Measurements from ENCODE around the gene GPER1.

The GPER1 gene

GRCh38 chr7:1108264-1108920 lies 20.5 kb downstream of the GPER1 start:
- H3K27me3 ChIP-seq (ENCODE audit: control insufficient read depth, low read length) = no peaks in the 10 kb centered on the region
- no peak overlapping the region for H3K4me2 ChIP-seq (ENCODE audit: low read length)
- no peaks in the 10 kb centered on the region for H4K20me1 ChIP-seq (ENCODE audit: control insufficient read depth, insufficient read depth, low read depth, low read length)
- H3K4me1 ChIP-seq (ENCODE audit: control insufficient read depth, low read length) = peaks cover 40% of the 10 kb centered on the region
- H3K27ac ChIP-seq (ENCODE audit: low read depth, low read length) = no peak overlapping the region
- H3K36me3 ChIP-seq (ENCODE audit: control insufficient read depth, low read length) = peaks cover 9% of the 10 kb centered on the region
- no peak for TF ChIP-seq EZH2phosphoT487 (IDR thresholded peaks at IDR 0.05; ENCODE audit: borderline replicate concordance, low read length)
- no peak for TF ChIP-seq CTCF (IDR thresholded peaks at IDR 0.05; ENCODE audit: low read depth, low read length, poor library complexity, severe bottlenecking)
- H3K9me3 ChIP-seq (ENCODE audit: control insufficient read depth, insufficient read depth, low read length) = no peaks in the 10 kb centered on the region
- no peaks in the 10 kb centered on the region for H3K9me2 ChIP-seq (replicated peaks; ENCODE audit: control insufficient read depth, low read length)
- H3K79me2 ChIP-seq (ENCODE audit: control insufficient read depth, low read length) = peaks cover 41% of the 10 kb centered on the region
- peaks cover 13% of the 10 kb centered on the region; the same call in 1 of the 2 replicates for H3F3A ChIP-seq (ENCODE audit: control insufficient read depth, insufficient read depth)
- H3K4me3 ChIP-seq (ENCODE audit: low read length) = no peak overlapping the region

- peaks cover 26% of the 10 kb centered on the region for H3K4me1 ChIP-seq (ENCODE audit: control insufficient read depth, low read length)
- no peak overlapping the region for H3K4me3 ChIP-seq (ENCODE audit: low read length)
- H4K20me1 ChIP-seq (ENCODE audit: control insufficient read depth, insufficient read depth, low read depth, low read length) = no peaks in the 10 kb centered on the region
- H3K9me3 ChIP-seq (ENCODE audit: control insufficient read depth, insufficient read depth, low read length) = no peaks in the 10 kb centered on the region
- TF ChIP-seq EZH2phosphoT487 (IDR thresholded peaks at IDR 0.05; ENCODE audit: borderline replicate concordance, low read length) (no peak), CTCF (IDR thresholded peaks at IDR 0.05; ENCODE audit: low read depth, low read length, poor library complexity, severe bottlenecking) (no peak)
- no peaks in the 10 kb centered on the region for H3K9me2 ChIP-seq (replicated peaks; ENCODE audit: control insufficient read depth, low read length)
- H3F3A ChIP-seq (ENCODE audit: control insufficient read depth, insufficient read depth) = peaks cover 11% of the 10 kb centered on the region; the same call in 1 of the 2 replicates
- H3K27me3 ChIP-seq (ENCODE audit: control insufficient read depth, low read length) = no peaks in the 10 kb centered on the region
- no peak overlapping the region for H3K27ac ChIP-seq (ENCODE audit: low read depth, low read length)
- peaks cover 6% of the 10 kb centered on the region for H3K36me3 ChIP-seq (ENCODE audit: control insufficient read depth, low read length)
- H3K4me2 ChIP-seq (ENCODE audit: low read length) = no peak overlapping the region
- peaks cover 27% of the 10 kb centered on the region for H3K79me2 ChIP-seq (ENCODE audit: control insufficient read depth, low read length)
Measured at GRCh38 chr7:1109581-1110310, 21.8 kb downstream of the GPER1 start.

- peaks cover 6% of the 10 kb centered on the region; the same call in 1 of the 2 replicates for H3F3A ChIP-seq (ENCODE audit: control insufficient read depth, insufficient read depth)
- H3K9me3 ChIP-seq (ENCODE audit: control insufficient read depth, insufficient read depth, low read length) = no peaks in the 10 kb centered on the region
- H4K20me1 ChIP-seq (ENCODE audit: control insufficient read depth, insufficient read depth, low read depth, low read length) = no peaks in the 10 kb centered on the region
- H3K79me2 ChIP-seq (ENCODE audit: control insufficient read depth, low read length) = peaks cover 22% of the 10 kb centered on the region
- H3K9me2 ChIP-seq (replicated peaks; ENCODE audit: control insufficient read depth, low read length) = no peaks in the 10 kb centered on the region
- H3K36me3 ChIP-seq (ENCODE audit: control insufficient read depth, low read length) = peaks cover 6% of the 10 kb centered on the region; the same call in 1 of the 2 replicates
- H3K27me3 ChIP-seq (ENCODE audit: control insufficient read depth, low read length) = no peaks in the 10 kb centered on the region
- peaks cover 20% of the 10 kb centered on the region for H3K4me1 ChIP-seq (ENCODE audit: control insufficient read depth, low read length)
- H3K4me3 ChIP-seq (ENCODE audit: low read length) = no peak overlapping the region
- H3K27ac ChIP-seq (ENCODE audit: low read depth, low read length) = no peak overlapping the region
- no peak for TF ChIP-seq EZH2phosphoT487 (IDR thresholded peaks at IDR 0.05; ENCODE audit: borderline replicate concordance, low read length)
- no peak for TF ChIP-seq CTCF (IDR thresholded peaks at IDR 0.05; ENCODE audit: low read depth, low read length, poor library complexity, severe bottlenecking)
- no peak overlapping the region for H3K4me2 ChIP-seq (ENCODE audit: low read length)
Measured at GRCh38 chr7:1110358-1110757, 22.4 kb downstream of the GPER1 start.
